Astrocyte (in vitro differentiated cells and primary cell): ENCODE results near the gene NDUFA6. TPM values are rescaled to one million over a fixed set of nuclear protein-coding genes. Genes with fewer than 3 reads are reported as not detected.

Experiments
- DNase-seq: peaks from one replicate; pipeline ENCODE4 v3.0.0-alpha.2; 2010; ENCODE audit warnings: low read depth
- FAIRE-seq: peaks from 2 replicates; lab custom pipeline; 2011; peaks lifted over from hg19 to GRCh38; lab: Jason Lieb, UNC
- H2AFZ ChIP-seq: 2 replicates; pipeline ENCODE4 v1.6.0; 2012; ENCODE audit warnings: low read depth, low read length, inconsistent platforms
- H3K27ac ChIP-seq: 2 replicates; pipeline ENCODE4 v1.5.1; 2011; ENCODE audit warnings: low read depth, low read length, inconsistent platforms
- H3K27me3 ChIP-seq: 2 replicates; pipeline ENCODE4 v1.6.0; 2011; ENCODE audit warnings: low read length, inconsistent platforms; ENCODE audit not compliant: insufficient read depth
- H3K36me3 ChIP-seq: 2 replicates; pipeline ENCODE4 v1.5.1; 2011; ENCODE audit warnings: low read length, inconsistent platforms; ENCODE audit not compliant: insufficient read depth
- H3K4me1 ChIP-seq: 2 replicates; pipeline ENCODE4 v1.5.1; 2011; ENCODE audit warnings: low read length, inconsistent platforms; ENCODE audit not compliant: insufficient read depth
- H3K4me2 ChIP-seq: 2 replicates; pipeline ENCODE4 v1.6.0; 2012; ENCODE audit warnings: low read length, inconsistent platforms
- H3K4me3 ChIP-seq: 2 replicates; pipeline ENCODE4 v1.5.1; 2011; ENCODE audit warnings: low read depth, mild to moderate bottlenecking, low read length, inconsistent platforms; ENCODE audit not compliant: insufficient read depth
- H3K79me2 ChIP-seq: 2 replicates; pipeline ENCODE4 v1.6.0; 2012; ENCODE audit warnings: mild to moderate bottlenecking, low read length, inconsistent platforms; ENCODE audit not compliant: insufficient read depth
- H3K9ac ChIP-seq: 2 replicates; pipeline ENCODE4 v1.6.0; 2012; ENCODE audit warnings: mild to moderate bottlenecking, low read length, inconsistent platforms
- H3K9me3 ChIP-seq: 2 replicates; pipeline ENCODE4 v1.5.1; 2012; ENCODE audit warnings: low read depth, mild to moderate bottlenecking, low read length, inconsistent platforms; ENCODE audit not compliant: insufficient read depth
- H4K20me1 ChIP-seq: 2 replicates; pipeline ENCODE4 v1.6.0; 2012; ENCODE audit warnings: low read length, inconsistent platforms; ENCODE audit not compliant: insufficient read depth
- H3K27ac Mint-ChIP-seq: one replicate; pipeline ENCODE4 v1.8.0; 2021; ENCODE audit warnings: mild to moderate bottlenecking, mixed read lengths; ENCODE audit not compliant: unreplicated experiment
- H3K27me3 Mint-ChIP-seq: one replicate; pipeline ENCODE4 v1.8.0; 2021; ENCODE audit warnings: low read depth, mixed read lengths; ENCODE audit not compliant: unreplicated experiment
- H3K36me3 Mint-ChIP-seq: one replicate; pipeline ENCODE4 v1.8.0; 2021; ENCODE audit warnings: low read depth, mixed read lengths; ENCODE audit not compliant: unreplicated experiment
- H3K4me1 Mint-ChIP-seq: one replicate; pipeline ENCODE4 v1.8.0; 2021; ENCODE audit warnings: low read depth, mixed read lengths; ENCODE audit not compliant: unreplicated experiment
- H3K4me3 Mint-ChIP-seq: one replicate; pipeline ENCODE4 v1.8.0; 2021; ENCODE audit warnings: mild to moderate bottlenecking, moderate library complexity, mixed read lengths; ENCODE audit not compliant: unreplicated experiment
- H3K9me3 Mint-ChIP-seq: one replicate; pipeline ENCODE4 v1.8.0; 2021; ENCODE audit warnings: mild to moderate bottlenecking, mixed read lengths; ENCODE audit not compliant: unreplicated experiment
- CTCF ChIP-seq: IDR thresholded peaks from 2 replicates; pipeline ENCODE4 v1.5.1; 2011; ENCODE audit warnings: low read depth, mild to moderate bottlenecking, inconsistent platforms, low read length, moderate library complexity; ENCODE audit not compliant: insufficient read depth
- EZH2 ChIP-seq: IDR thresholded peaks from 2 replicates; pipeline ENCODE4 v1.6.1; 2012; ENCODE audit warnings: mild to moderate bottlenecking, low read length, inconsistent platforms; ENCODE audit not compliant: insufficient read depth
- total RNA-seq: library from RNA; stranded (reverse); gene quantifications from 2 replicates; pipeline ENCODE4 v1.2.1, GENCODE V29; 2021

NDUFA6 gene
- total RNA-seq, 1 donor from 2014 or later = 58.6 TPM

- H3K4me3 ChIP-seq = peak within 1 kb of the TSS; percentile 93
- peaks cover 23% of the 10 kb centered on the region for H3K79me2 ChIP-seq
- H3K9me3 ChIP-seq = no peaks in the 10 kb centered on the region
- Mint-ChIP-seq H3K4me3 (peak within 1 kb of the TSS; percentile 92), H3K9me3 (peaks cover 7% of the 10 kb centered on the region), H3K4me1 (no peaks in the 10 kb centered on the region), H3K36me3 (peaks cover 9% of the 10 kb centered on the region), H3K27ac (peak within 1 kb of the TSS; percentile 90), H3K27me3 (no peaks in the 10 kb centered on the region)
- peak within 1 kb of the TSS; percentile 96 for H3K27ac ChIP-seq
- peak within 1 kb of the TSS; percentile 86 for H2AFZ ChIP-seq
- TF ChIP-seq EZH2 = no peak
- TF ChIP-seq CTCF = no peak
- H4K20me1 ChIP-seq = no peaks in the 10 kb centered on the region
- no peaks in the 10 kb centered on the region for H3K27me3 ChIP-seq
- peaks cover 20% of the 10 kb centered on the region for H3K4me1 ChIP-seq
- H3K36me3 ChIP-seq = no peaks in the 10 kb centered on the region
- peak within 1 kb of the TSS; percentile 93 for H3K9ac ChIP-seq
- FAIRE-seq (peak; percentile 78), DNase-seq (peak; percentile 96)
- peak within 1 kb of the TSS; percentile 96 for H3K4me2 ChIP-seq
Measured at GRCh38 chr22:42079319-42080251, 11.0 kb downstream of the NDUFA6 start, which contains the start of gene SMDT1. Gene SMDT1, plus strand, starts transcription at chr22:42079700. Its CDS starts 69 bp downstream, at chr22:42079769.

- FAIRE-seq = no peak
- Histone ChIP-seq H3K4me1 (peaks cover 20% of the 10 kb centered on the region), H4K20me1 (no peaks in the 10 kb centered on the region), H3K27me3 (no peaks in the 10 kb centered on the region), H3K79me2 (peaks cover 27% of the 10 kb centered on the region), H3K4me3 (peak overlapping the region; percentile 53), H3K27ac (peak overlapping the region; percentile 96), H3K4me2 (peak overlapping the region; percentile 96), H3K36me3 (no peaks in the 10 kb centered on the region), H3K9ac (peak overlapping the region; percentile 93), H3K9me3 (no peaks in the 10 kb centered on the region), H2AFZ (peak overlapping the region; percentile 68)
- TF ChIP-seq CTCF (no peak), EZH2 (no peak)
- Mint-ChIP-seq H3K36me3 (peaks cover 5% of the 10 kb centered on the region), H3K27me3 (no peaks in the 10 kb centered on the region), H3K4me1 (no peaks in the 10 kb centered on the region), H3K4me3 (peak overlapping the region; percentile 92), H3K9me3 (peaks cover 7% of the 10 kb centered on the region), H3K27ac (peak overlapping the region; percentile 90)
- DNase-seq = no peak
Measured at GRCh38 chr22:42078469-42079318, 11.9 kb downstream of the NDUFA6 start.
